ENCODE data around the gene CACNA1F. TPM values are rescaled to one million over a fixed set of nuclear protein-coding genes. Genes with fewer than 3 reads are reported as not detected.
A peak's percentile ranks its signal among the peaks of the same experiment; 100 is the strongest.

CACNA1F gene
- total RNA-seq, 2 experiments from 2014 or later, result not detected

DNA sequence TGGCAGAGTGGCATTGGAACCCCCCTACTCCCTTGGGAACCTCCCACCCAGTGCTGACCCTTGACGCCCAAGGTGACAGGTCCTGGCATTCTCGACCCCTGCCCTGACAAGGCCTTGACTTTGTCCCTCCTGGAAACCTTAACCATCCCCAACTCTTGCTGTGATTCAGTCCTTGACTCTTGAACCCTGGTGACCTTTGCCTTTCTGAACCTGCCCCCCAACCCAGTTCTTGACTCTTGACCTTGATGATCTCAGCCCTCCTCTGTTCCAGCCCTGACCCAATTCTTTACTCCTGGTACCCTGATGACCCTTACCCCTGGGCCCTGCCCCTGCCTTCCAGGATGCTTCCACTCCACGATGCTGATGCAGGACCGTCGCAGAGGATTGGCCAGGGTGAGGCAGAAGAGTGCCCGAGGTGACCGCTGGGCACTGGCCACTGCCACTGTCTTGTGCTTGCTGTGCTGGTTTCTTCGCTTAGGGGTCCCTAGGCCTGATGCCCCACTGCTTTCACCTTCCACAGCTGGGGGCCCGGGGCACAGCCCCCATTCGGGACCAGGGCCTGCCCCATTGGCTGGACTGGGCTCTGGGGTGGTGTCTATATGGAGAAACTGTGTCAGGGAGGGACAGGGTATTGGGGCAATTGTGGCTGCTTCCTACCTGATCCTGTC, 1.7 kb downstream of the CACNA1F start:
- ChIA-PET POLR2A (interaction anchor here (0.7 kb wide), 1 partner anchor 709 kb away, joined by 3 read pairs; no protein-coding TSS in a partner anchor), CTCF (ENCODE audit: unreplicated experiment) (no interaction called here)
- H3K4me1 ChIP-seq (ENCODE audit: insufficient read depth, low read length, poor library complexity, severe bottlenecking), result no peaks in the 10 kb centered on the region
- BruUV-seq (replicated peaks), result no TSS peak
- no peaks in the 10 kb centered on the region for H3K9me2 ChIP-seq (ENCODE audit: insufficient read depth, low read length)
- H2AFZ ChIP-seq (ENCODE audit: low read length), result no peak overlapping the region
- H3K4me3 ChIP-seq (ENCODE audit: low read depth, low read length, poor library complexity, severe bottlenecking), result no peak overlapping the region
- H4K20me1 ChIP-seq (ENCODE audit: insufficient read depth, low read length), result no peaks in the 10 kb centered on the region
- intact Hi-C loops (cut with micrococcal nuclease; ENCODE audit: unreplicated experiment), result no loop called here
- no peak for DNase-seq (ENCODE audit: low spot score)
- H3K27ac ChIP-seq (ENCODE audit: low read depth, low read length, poor library complexity, severe bottlenecking), result no peak overlapping the region
- TF ChIP-seq, protein P1, sequence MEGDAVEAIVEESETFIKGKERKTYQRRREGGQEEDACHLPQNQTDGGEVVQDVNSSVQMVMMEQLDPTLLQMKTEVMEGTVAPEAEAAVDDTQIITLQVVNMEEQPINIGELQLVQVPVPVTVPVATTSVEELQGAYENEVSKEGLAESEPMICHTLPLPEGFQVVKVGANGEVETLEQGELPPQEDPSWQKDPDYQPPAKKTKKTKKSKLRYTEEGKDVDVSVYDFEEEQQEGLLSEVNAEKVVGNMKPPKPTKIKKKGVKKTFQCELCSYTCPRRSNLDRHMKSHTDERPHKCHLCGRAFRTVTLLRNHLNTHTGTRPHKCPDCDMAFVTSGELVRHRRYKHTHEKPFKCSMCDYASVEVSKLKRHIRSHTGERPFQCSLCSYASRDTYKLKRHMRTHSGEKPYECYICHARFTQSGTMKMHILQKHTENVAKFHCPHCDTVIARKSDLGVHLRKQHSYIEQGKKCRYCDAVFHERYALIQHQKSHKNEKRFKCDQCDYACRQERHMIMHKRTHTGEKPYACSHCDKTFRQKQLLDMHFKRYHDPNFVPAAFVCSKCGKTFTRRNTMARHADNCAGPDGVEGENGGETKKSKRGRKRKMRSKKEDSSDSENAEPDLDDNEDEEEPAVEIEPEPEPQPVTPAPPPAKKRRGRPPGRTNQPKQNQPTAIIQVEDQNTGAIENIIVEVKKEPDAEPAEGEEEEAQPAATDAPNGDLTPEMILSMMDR (conservative IDR thresholded peaks at IDR 0.05; ENCODE audit: low read length), result no peak
- no peak for TF ChIP-seq EZH2phosphoT487 (IDR thresholded peaks at IDR 0.05; ENCODE audit: borderline replicate concordance, low read depth, low read length)
- H3K36me3 ChIP-seq (ENCODE audit: insufficient read depth, low read length), result no peaks in the 10 kb centered on the region
- no peaks in the 10 kb centered on the region for H3K79me2 ChIP-seq (ENCODE audit: insufficient read depth, low read depth, low read length)
- no peaks in the 10 kb centered on the region for H3K9me3 ChIP-seq (ENCODE audit: low read length)
- H3K4me2 ChIP-seq (ENCODE audit: low read length), result no peak overlapping the region

DNA sequence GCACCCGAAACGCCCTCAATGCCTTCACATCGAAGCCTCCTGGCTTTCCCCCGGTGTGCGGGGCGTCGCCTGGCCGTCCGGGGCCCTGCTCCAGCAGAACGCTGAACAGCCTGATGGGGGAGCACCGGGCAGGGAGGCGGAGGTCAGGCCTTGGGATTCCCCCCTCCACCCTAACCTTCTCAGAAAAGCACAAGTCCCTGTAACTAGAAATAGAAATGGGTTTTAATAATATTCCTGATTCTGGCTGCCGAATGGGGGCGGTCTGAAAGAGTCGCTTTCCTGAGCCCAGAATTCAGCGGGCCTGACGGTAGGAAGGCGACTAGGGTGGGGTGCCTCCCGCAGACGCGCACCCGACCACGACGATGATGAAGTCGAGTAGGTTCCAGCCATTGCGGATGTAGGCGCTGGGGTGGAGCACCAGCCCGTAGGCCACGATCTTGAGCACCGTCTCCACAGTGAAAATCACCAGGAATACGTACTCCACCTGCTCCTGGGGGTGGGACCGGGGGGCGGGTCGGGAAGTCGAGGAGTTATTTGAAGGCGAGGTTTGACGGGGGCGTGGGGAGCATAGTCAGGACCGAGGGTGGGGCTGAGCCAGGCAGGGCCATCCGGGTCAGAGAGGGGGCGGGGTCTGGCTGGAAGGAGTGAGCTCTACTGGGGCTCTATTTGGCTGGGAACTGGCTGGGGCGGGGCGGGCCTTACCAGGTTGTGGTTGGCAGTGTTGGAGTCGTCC, 2.5 kb downstream of the CACNA1F start:
- Histone ChIP-seq H3K27ac (ENCODE audit: low read depth, low read length, poor library complexity, severe bottlenecking) (no peak overlapping the region), H3K4me3 (ENCODE audit: low read depth, low read length, poor library complexity, severe bottlenecking) (no peak overlapping the region), H2AFZ (ENCODE audit: low read length) (no peak overlapping the region), H3K4me1 (ENCODE audit: insufficient read depth, low read length, poor library complexity, severe bottlenecking) (no peaks in the 10 kb centered on the region), H3K79me2 (ENCODE audit: insufficient read depth, low read depth, low read length) (no peaks in the 10 kb centered on the region), H3K36me3 (ENCODE audit: insufficient read depth, low read length) (no peaks in the 10 kb centered on the region), H3K9me3 (ENCODE audit: low read length) (no peaks in the 10 kb centered on the region), H4K20me1 (ENCODE audit: insufficient read depth, low read length) (no peaks in the 10 kb centered on the region), H3K4me2 (ENCODE audit: low read length) (peak overlapping the region; percentile 29; the same call in 1 of the 2 replicates), H3K9me2 (ENCODE audit: insufficient read depth, low read length) (no peaks in the 10 kb centered on the region)
- intact Hi-C loops (cut with micrococcal nuclease; ENCODE audit: unreplicated experiment), result no loop called here
- ChIA-PET POLR2A (no interaction called here), CTCF (ENCODE audit: unreplicated experiment) (no interaction called here)
- no TSS peak for BruUV-seq (replicated peaks)
- TF ChIP-seq EZH2phosphoT487 (IDR thresholded peaks at IDR 0.05; ENCODE audit: borderline replicate concordance, low read depth, low read length), result no peak
- TF ChIP-seq, protein P1 (conservative IDR thresholded peaks at IDR 0.05; ENCODE audit: low read length), result no peak
- DNase-seq (ENCODE audit: low spot score), result no peak

DNA sequence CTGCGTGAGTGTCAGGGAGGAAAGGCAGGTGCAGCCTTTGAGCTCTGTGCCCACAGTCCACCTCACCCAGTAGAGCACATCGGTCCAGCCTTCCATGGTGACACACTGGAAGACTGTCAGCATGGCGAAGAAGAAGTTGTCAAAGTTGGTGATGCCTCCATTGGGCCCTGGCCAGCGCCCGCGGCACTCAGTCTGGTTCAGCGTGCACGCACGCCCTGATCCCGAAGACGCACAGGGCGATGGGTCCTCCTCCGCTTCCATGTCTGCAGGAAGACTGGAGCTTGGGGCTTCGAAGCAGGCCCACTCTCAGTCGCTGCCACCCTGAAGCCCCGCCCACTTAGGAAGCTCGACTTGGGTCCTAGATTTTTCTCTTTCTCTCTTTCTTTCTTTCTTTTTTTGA, 5.0 kb downstream of the CACNA1F start:
- no TSS peak for BruUV-seq (replicated peaks)
- TF ChIP-seq, protein P1 (conservative IDR thresholded peaks at IDR 0.05; ENCODE audit: low read length), result no peak
- no peak for TF ChIP-seq EZH2phosphoT487 (IDR thresholded peaks at IDR 0.05; ENCODE audit: borderline replicate concordance, low read depth, low read length)
- no peaks in the 10 kb centered on the region for H3K9me3 ChIP-seq (ENCODE audit: low read length)
- no peak overlapping the region for H3K27ac ChIP-seq (ENCODE audit: low read depth, low read length, poor library complexity, severe bottlenecking)
- DNase-seq (ENCODE audit: low spot score), result no peak
- CTCF ChIA-PET (ENCODE audit: unreplicated experiment), result no interaction called here
- no peak overlapping the region for H3K4me2 ChIP-seq (ENCODE audit: low read length)
- no peaks in the 10 kb centered on the region for H3K36me3 ChIP-seq (ENCODE audit: insufficient read depth, low read length)
- H2AFZ ChIP-seq (ENCODE audit: low read length), result no peak overlapping the region
- no peaks in the 10 kb centered on the region for H3K79me2 ChIP-seq (ENCODE audit: insufficient read depth, low read depth, low read length)
- intact Hi-C loops (cut with micrococcal nuclease; ENCODE audit: unreplicated experiment), result no loop called here
- no peak overlapping the region for H3K4me3 ChIP-seq (ENCODE audit: low read depth, low read length, poor library complexity, severe bottlenecking)
- H3K4me1 ChIP-seq (ENCODE audit: insufficient read depth, low read length, poor library complexity, severe bottlenecking), result no peaks in the 10 kb centered on the region
- no peaks in the 10 kb centered on the region for H4K20me1 ChIP-seq (ENCODE audit: insufficient read depth, low read length)
- H3K9me2 ChIP-seq (ENCODE audit: insufficient read depth, low read length), result no peaks in the 10 kb centered on the region
- POLR2A ChIA-PET, result no interaction called here

All from OCI-LY7 (cell line).